ENCODE measurements around the gene HEXIM1.

Gene HEXIM1

DNA sequence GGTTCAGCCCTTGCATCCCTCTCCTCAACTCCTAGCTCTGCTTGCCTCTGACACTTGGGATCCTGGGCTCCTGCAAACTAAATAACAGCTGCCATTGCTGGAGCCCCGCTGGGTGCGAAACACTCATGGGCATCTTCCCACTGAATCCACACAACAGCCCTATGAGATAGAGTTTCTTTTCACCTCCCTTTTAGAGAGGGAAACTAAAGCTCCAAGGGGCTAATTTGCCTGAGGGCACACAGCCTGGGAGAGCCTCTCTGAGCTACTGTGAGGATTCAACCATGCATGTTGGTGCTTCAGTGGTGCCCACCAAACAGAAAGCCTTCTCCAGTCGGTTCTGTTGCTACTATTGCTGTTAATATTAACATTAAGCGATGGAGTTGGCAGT lies 8.7 kb upstream of the HEXIM1 start:
- Histone ChIP-seq H3K4me3 (ENCODE audit: low read depth, low read length) (no peak overlapping the region), H3K27me3 (replicated peaks) (no peaks in the 10 kb centered on the region), H3K27ac (no peak overlapping the region), H3K36me3 (replicated peaks) (no peaks in the 10 kb centered on the region)
- no peak for DNase-seq
- in situ Hi-C loops (cut with HindIII; ENCODE audit: low pct_ligation_motif_present, low sequenced_read_pairs) = no loop called here
- TF ChIP-seq, protein P1, sequence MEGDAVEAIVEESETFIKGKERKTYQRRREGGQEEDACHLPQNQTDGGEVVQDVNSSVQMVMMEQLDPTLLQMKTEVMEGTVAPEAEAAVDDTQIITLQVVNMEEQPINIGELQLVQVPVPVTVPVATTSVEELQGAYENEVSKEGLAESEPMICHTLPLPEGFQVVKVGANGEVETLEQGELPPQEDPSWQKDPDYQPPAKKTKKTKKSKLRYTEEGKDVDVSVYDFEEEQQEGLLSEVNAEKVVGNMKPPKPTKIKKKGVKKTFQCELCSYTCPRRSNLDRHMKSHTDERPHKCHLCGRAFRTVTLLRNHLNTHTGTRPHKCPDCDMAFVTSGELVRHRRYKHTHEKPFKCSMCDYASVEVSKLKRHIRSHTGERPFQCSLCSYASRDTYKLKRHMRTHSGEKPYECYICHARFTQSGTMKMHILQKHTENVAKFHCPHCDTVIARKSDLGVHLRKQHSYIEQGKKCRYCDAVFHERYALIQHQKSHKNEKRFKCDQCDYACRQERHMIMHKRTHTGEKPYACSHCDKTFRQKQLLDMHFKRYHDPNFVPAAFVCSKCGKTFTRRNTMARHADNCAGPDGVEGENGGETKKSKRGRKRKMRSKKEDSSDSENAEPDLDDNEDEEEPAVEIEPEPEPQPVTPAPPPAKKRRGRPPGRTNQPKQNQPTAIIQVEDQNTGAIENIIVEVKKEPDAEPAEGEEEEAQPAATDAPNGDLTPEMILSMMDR (IDR thresholded peaks at IDR 0.05; ENCODE audit: low read depth, low read length, missing control alignments) = no peak

DNA sequence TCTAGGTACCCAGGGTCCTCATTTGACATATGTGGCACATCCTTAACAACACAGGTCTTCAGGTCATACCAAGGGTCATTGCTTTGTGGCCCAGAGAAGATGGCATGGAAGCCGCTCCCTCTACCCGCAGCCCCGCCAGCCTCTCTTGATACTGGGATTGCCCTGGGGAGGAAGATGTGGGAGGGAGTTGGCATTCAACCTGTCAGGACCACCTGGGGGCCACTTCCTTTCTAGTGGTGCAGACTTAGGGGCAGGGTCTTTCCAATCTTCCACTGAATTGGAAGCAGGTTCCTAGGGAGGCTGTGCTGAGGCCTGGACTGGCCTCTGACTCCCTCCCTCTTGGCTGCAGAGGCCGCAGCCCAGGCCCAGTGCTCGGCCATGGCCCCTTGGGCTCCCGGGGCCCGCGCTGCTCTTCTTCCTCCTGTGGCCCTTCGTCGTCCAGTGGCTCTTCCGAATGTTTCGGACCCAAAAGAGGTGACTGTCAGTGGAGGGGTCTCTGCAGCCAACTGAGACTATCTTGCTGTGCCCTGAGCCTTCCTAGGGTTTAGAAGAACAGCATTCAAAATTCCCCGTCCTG lies 5.1 kb upstream of the HEXIM1 start:
- in situ Hi-C loops (cut with HindIII; ENCODE audit: low pct_ligation_motif_present, low sequenced_read_pairs) = no loop called here
- TF ChIP-seq, protein P1 (IDR thresholded peaks at IDR 0.05; ENCODE audit: low read depth, low read length, missing control alignments) = no peak

DNA sequence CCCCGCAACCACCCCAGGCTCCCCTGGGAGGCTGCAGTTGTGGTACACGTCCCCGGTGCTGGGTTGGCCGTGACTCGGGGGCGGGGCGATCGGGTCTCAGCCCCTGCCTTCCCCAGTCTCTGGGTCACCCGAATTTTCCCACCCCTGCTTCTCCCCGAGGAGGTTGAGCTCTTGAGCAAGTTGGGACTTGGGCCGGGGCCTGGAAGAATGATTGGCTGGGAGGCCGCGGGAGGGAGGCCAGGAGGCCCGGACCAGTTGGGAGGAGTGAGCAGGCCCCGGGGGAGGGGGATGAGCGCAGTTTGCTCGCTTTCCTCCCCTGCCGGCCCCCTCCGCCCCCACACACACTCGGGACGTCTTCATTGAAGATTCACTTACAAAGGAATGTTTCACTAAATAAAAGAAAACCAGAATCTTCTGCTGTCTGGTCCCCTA lies 4.5 kb upstream of the HEXIM1 start:
- peak; percentile 74 for DNase-seq
- Histone ChIP-seq H3K36me3 (replicated peaks) (no peaks in the 10 kb centered on the region), H3K27ac (peak overlapping the region; percentile 46), H3K27me3 (replicated peaks) (no peaks in the 10 kb centered on the region), H3K4me3 (ENCODE audit: low read depth, low read length) (peak overlapping the region; percentile 47)
- TF ChIP-seq, protein P1 (IDR thresholded peaks at IDR 0.05; ENCODE audit: low read depth, low read length, missing control alignments) = peak; percentile 2
- in situ Hi-C loops (cut with HindIII; ENCODE audit: low pct_ligation_motif_present, low sequenced_read_pairs) = no loop called here

More for the DNA sequence above, 5.1 kb upstream of the HEXIM1 start:
- DNase-seq = no peak
- H3K27ac ChIP-seq = no peak overlapping the region
- H3K27me3 ChIP-seq (replicated peaks) = no peaks in the 10 kb centered on the region
- H3K4me3 ChIP-seq (ENCODE audit: low read depth, low read length) = no peak overlapping the region
- H3K36me3 ChIP-seq (replicated peaks) = no peaks in the 10 kb centered on the region

DNA sequence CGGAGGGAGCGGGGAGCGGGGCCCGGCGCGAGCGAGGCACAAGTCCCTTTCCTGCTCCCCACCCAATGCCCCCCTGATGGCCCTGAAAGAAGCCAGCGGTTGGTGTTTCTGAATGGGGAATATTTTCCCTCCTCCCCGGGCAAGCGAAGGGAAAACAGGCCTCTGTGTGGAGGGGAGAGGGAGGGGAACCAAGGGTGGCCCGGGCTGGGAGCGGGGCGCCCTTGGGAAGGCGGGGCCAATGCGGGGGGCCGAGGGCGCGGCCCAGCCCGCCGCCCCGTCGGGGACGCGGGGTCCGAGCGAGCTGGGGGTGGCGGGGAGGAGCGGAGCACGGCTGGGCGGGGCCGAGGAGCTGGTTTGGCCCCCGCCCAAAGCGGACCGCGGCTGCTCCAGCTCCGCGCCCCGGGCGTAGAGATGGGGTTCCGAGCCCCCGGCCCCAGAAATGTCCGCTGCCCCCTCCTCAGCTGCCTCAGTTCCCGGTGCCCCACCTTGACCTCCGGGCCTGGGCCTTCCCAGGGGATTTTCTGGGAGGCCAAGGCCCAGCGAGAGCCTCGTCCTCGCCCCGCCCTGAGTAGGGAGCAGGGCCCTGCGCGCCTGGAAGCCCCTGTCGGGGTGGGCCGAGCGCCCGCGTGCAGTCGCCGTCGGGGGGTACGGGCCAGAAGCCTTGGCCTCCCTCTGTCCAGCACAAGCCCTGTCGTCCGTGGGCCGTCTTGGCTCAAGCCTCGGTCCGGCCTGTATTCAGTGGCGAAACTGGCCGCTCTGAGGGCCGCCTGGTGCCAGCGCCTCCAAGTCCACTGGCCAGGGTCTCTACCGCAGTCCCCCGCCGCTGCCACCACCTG lies 3.9 kb upstream of the HEXIM1 start:
- TF ChIP-seq, protein P1 (IDR thresholded peaks at IDR 0.05; ENCODE audit: low read depth, low read length, missing control alignments) = no peak
- H3K27ac ChIP-seq = peak overlapping the region; percentile 46
- DNase-seq = no peak
- peak overlapping the region; percentile 47 for H3K4me3 ChIP-seq (ENCODE audit: low read depth, low read length)
- in situ Hi-C loops (cut with HindIII; ENCODE audit: low pct_ligation_motif_present, low sequenced_read_pairs) = no loop called here
- H3K27me3 ChIP-seq (replicated peaks) = no peaks in the 10 kb centered on the region
- no peaks in the 10 kb centered on the region for H3K36me3 ChIP-seq (replicated peaks)

DNA sequence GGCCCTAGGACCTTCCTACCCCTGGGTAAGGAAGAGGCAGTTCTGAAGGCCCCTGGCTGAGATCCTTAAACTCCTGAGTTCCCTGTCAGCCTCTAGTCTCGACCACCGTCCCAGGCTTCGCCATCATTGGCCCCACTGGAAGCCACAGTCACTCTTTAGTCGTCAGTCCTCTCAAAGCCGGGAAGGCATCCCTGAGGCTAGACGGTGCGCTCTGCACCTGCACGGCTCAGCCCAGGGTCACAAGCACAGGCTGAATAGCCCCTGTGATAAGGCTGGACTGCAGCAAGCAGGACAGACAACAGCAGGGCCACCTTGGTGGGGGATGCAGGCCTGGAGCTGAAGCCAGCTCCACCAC lies 3.3 kb upstream of the HEXIM1 start:
- no peaks in the 10 kb centered on the region for H3K36me3 ChIP-seq (replicated peaks)
- no peak for DNase-seq
- in situ Hi-C loops (cut with HindIII; ENCODE audit: low pct_ligation_motif_present, low sequenced_read_pairs) = no loop called here
- TF ChIP-seq, protein P1 (IDR thresholded peaks at IDR 0.05; ENCODE audit: low read depth, low read length, missing control alignments) = no peak
- no peak overlapping the region for H3K4me3 ChIP-seq (ENCODE audit: low read depth, low read length)
- no peak overlapping the region for H3K27ac ChIP-seq
- no peaks in the 10 kb centered on the region for H3K27me3 ChIP-seq (replicated peaks)
